Ovary (tissue), 9 donors: Measurements from ENCODE around the gene ASB10. TPM values are rescaled to one million over a fixed set of nuclear protein-coding genes. Genes with fewer than 3 reads are reported as not detected.

Source experiments
- DNase-seq, 5 donors: peaks; one replicate each; pipeline ENCODE4 v3.0.0-alpha.2; 2019 to 2020
- H3K27ac ChIP-seq, 2 donors: fragments of 200-600 bp; one replicate each; pipeline versions ENCODE4 v1.5.1 to v1.8.0; 2019 to 2022
- H3K27me3 ChIP-seq: fragments of 200-600 bp; one replicate; pipeline ENCODE4 v1.8.0; 2022
- H3K36me3 ChIP-seq: fragments of 200-600 bp; sonication (generic); one replicate; pipeline ENCODE4 v1.5.1; 2019
- H3K4me1 ChIP-seq: one replicate; pipeline ENCODE4 v1.8.1; 2013; ENCODE audit warnings: mild to moderate bottlenecking, moderate library complexity; ENCODE audit not compliant: insufficient read depth
- H3K4me3 ChIP-seq: fragments of 200-600 bp; sonication (generic); one replicate; pipeline ENCODE4 v1.5.1; 2017
- H3K9me3 ChIP-seq, 2 donors: fragments of 200-600 bp in 1 of 2; sonication (generic) in 1 of 2; one replicate each; pipeline versions ENCODE4 v1.5.1 to v1.8.1; 2013 to 2019; ENCODE audit warnings: mild to moderate bottlenecking in 1 of 2, moderate library complexity in 1 of 2
- EP300 ChIP-seq: sonication (generic); formaldehyde crosslinking; IDR thresholded peaks from one replicate; pipeline ENCODE4 v1.6.1; 2017; ENCODE audit warnings: antibody characterized with exemption
- POLR2A ChIP-seq: fragments of 450-650 bp; IDR thresholded peaks from one replicate; pipeline ENCODE4 v1.6.1; 2017; ENCODE audit warnings: antibody characterized with exemption, mild to moderate bottlenecking, moderate library complexity
- WGBS, 3 donors: extraction: QIAGEN DNeasy Blood & Tissue Kit in 1 of 3; methylation state at CpG; one replicate each; pipeline versions ENCODE4 v1.1.5 to v1.1.7; 2013 to 2017; 5-methylcytosine and 5-hydroxymethylcytosine counted together
- intact Hi-C, 4 donors: fragments of 100-400 bp; cut with DNase I; formaldehyde crosslinking; loops; one replicate each; pipeline versions ENCODE4 v1.11.0 to v1.15.1; 2022 to 2023
- polyA plus RNA-seq, 2 donors: library from polyadenylated mRNA; stranded (reverse); fragments of 200-250 nt in 1 of 2; fragments of 350-450 nt in 1 of 2; fragmentation: Illumina TruSeq in 1 of 2; extraction: RNeasy Lipid Tissue Mini Kit (QIAGEN cat#74804) in 1 of 2; gene quantifications; one replicate each; pipeline ENCODE4 v1.2.3, GENCODE V29; 2013 to 2014
- total RNA-seq, 7 donors: library from RNA; depleted of rRNA in 2 of 7; stranded (reverse); fragments of >200 nt in 2 of 7; fragmentation: NEBNext Ultra II Directional in 3 of 7; extraction: Animal tissue kit (Norgen Biotek cat#: 25700) in 3 of 7; gene quantifications; one replicate each; pipeline versions ENCODE4 v1.1.0 to v1.2.4, GENCODE V29; 2016 to 2023
- TF ChIP-seq, protein P1 (sequence below), 3 donors: fragments of 450-650 bp in 2 of 3; fragments of 200-600 bp in 1 of 3; IDR thresholded peaks; one replicate each; pipeline versions ENCODE4 v1.5.1 to v1.8.0; 2016 to 2022; ENCODE audit warnings: antibody characterized with exemption in 3 of 3, mild to moderate bottlenecking in 1 of 3
- donor health status: DM: no; HTN: no; CAD: no; lungs with moderate emphysema.
- donor health status: DM: no; HTN: no; CAD: no.
- donor health status: Bipolar disorder and iron deficiency.
- donor health status: DM: yes; HTN: yes; CAD: no.
- donor health status: DM: no; HTN: no; CAD: no.
- donor health status: DM: yes; HTN: yes; CAD: no.

Gene ASB10
- total and polyA plus RNA-seq, 9 donors: not detected

DNA sequence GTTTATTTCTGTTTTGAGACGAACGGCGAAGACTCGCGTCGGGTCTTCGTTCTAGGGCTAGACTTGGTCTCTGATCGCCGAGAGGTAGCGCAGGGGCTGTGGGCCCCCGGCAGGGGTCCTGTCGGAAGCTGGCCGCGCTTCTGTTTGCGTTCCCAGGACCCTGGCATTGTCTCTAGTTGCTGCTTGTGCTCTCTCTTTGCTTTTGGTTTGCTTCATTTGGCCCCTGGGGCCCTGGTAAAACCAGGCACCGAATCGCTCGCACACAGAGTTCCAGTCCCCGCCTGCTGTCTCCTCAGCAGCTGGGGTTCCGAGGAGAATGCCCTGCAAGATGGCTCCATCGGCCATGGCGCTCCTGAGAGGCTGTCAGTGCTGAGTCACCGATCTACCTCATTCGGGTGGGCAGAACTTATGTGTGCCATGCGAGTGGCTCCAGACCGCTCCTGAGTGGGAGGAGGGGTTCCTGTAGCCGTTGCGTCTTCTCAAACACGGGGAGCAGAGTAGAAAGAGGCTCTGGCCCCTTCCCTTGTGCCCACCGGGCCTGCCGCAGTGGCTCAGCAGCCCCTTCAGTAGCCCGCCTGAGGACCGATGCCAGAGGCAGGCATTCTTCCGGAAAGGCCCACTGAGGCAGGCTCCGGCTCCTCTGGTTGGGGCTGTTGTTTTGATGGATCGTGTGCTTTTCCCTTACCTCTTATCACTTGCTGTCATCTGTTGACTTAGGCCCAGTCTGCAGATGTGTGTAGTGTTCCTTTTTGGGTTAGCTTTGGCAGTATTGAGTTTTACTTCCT is 46.1 kb upstream of the ASB10 start:
- Histone ChIP-seq H3K4me3 (peak overlapping the region; percentile 96), H3K27ac (peak overlapping the region; percentile 21 to 41), H3K4me1 (peaks cover 7% of the 10 kb centered on the region), H3K9me3 (no peaks in the 10 kb centered on the region), H3K36me3 (no peaks in the 10 kb centered on the region), H3K27me3 (no peaks in the 10 kb centered on the region)
- intact Hi-C loops: no loop called here
- 5 to 11% (median 7%) methylated on average over 24 to 36 of the region's 36 CpGs for WGBS, 3 donors
- peak in 2 of 5 donors; percentile 49 to 56 for DNase-seq
- TF ChIP-seq EP300 (no peak), POLR2A (no peak)
- TF ChIP-seq, protein P1, sequence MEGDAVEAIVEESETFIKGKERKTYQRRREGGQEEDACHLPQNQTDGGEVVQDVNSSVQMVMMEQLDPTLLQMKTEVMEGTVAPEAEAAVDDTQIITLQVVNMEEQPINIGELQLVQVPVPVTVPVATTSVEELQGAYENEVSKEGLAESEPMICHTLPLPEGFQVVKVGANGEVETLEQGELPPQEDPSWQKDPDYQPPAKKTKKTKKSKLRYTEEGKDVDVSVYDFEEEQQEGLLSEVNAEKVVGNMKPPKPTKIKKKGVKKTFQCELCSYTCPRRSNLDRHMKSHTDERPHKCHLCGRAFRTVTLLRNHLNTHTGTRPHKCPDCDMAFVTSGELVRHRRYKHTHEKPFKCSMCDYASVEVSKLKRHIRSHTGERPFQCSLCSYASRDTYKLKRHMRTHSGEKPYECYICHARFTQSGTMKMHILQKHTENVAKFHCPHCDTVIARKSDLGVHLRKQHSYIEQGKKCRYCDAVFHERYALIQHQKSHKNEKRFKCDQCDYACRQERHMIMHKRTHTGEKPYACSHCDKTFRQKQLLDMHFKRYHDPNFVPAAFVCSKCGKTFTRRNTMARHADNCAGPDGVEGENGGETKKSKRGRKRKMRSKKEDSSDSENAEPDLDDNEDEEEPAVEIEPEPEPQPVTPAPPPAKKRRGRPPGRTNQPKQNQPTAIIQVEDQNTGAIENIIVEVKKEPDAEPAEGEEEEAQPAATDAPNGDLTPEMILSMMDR (IDR thresholded peaks at IDR 0.05): no peak

DNA sequence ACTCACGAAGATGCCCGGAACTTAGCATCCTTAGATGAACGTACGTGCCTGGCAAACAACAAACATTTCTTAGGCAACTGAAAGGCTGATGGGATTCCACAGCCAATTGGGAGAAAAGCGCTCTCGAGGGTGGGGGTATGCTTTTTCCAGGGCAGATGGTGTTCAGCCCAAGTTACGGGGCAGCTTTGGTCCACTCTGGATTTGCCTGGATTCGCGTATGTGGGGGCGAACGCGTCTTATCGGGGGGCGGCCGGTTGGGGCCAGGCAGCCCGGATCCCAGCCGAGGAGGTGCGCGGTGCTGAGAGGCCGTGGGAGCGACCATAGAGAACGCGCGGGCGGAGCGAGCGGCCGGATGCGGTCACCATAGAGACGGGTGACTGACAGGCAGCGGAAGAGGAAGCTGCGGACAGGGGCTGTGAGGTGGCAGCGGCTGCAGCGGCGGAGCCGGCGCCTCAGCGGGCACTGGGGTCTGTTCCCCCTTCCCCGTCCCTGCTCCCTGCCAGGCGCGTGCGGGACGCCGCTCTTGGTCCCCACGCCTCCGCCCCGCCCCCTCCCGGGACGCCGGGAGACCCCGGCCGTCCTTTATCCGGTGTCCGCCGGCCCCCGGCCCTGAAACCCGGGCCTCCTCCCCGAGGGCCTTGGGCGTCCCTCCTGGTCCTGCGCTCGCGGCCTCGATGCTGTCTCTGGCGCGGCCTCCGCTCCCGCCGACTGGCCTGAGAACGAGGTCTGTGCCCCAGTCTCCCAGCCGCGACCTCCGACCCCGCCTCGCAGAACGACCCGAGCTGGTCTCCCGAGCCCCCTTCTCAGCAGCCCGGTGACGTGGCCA is 45.3 kb upstream of the ASB10 start, which contains the start of gene CHPF2:
Gene CHPF2, plus strand, starts transcription at position 393 of the 826 bp plus-strand sequence. CDS start 1,529 bp downstream, outside the sequence.
- 1 to 2% (median 1%) methylated on average over 56 to 79 of the region's 79 CpGs for WGBS, 3 donors
- intact Hi-C loops: no loop called here

DNA sequence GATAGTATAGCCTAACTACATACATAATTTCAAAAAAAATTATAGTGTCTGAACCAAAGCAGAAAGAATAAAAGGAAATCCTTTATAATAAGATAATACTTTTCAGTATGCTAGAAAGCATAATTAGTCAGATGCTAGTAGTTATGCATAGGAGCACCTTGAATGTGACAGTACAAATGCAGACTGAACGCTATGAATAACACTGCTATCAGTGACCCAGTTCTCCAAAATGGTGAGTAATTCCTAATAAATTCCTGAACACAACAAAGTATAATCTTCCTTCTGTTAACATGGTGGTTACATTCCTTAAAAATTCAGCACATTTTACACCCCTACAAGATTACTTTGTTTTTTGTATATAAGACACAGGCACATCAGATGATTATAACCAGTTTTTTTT is 44.0 kb upstream of the ASB10 start:
- Histone ChIP-seq H3K4me3 (no peak overlapping the region), H3K27ac (no peak overlapping the region), H3K9me3 (no peaks in the 10 kb centered on the region), H3K27me3 (no peaks in the 10 kb centered on the region), H3K4me1 (peaks cover 9% of the 10 kb centered on the region), H3K36me3 (no peaks in the 10 kb centered on the region)
- DNase-seq: no peak
- TF ChIP-seq, protein P1 (IDR thresholded peaks at IDR 0.05): no peak
- TF ChIP-seq POLR2A (no peak), EP300 (no peak)
- 18 to 53% (median 19%) methylated on average over 1 of the region's 1 CpG for WGBS, 3 donors
- intact Hi-C loops: no loop called here

More for the DNA sequence above, 45.3 kb upstream of the ASB10 start, which contains the start of gene CHPF2:
- H3K27ac ChIP-seq: peak within 1 kb of the TSS; percentile 21 to 41
- H3K4me3 ChIP-seq: peak within 1 kb of the TSS; percentile 96
- no peaks in the 10 kb centered on the region for H3K27me3 ChIP-seq
- no peaks in the 10 kb centered on the region for H3K9me3 ChIP-seq
- H3K36me3 ChIP-seq: no peaks in the 10 kb centered on the region
- no peak for TF ChIP-seq EP300
- TF ChIP-seq POLR2A: peak; percentile 61
- peak; percentile 88 to 94 (median 92) for DNase-seq
- H3K4me1 ChIP-seq: peaks cover 7% of the 10 kb centered on the region

DNA sequence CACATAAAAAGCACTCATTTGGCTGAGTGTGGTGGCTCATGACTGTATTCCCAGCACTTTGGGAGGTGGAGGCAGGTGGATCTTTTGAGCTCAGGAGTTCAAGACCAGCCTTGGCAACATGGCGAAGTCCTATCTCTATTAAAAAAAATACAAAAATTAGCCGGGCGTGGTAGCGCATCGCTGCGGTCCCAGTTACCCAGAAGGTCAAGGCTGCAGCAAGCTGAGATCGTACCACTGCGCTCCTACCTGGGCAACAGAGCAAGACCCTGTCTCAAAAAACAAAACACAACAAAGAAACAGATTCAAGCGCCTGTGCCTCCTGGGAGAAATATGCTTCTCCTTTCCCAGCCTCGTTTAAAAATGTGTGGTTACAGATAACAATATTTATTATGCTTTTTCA is 42.2 kb upstream of the ASB10 start:
- TF ChIP-seq EP300: no peak
- TF ChIP-seq, protein P1 (IDR thresholded peaks at IDR 0.05): no peak
- TF ChIP-seq POLR2A: no peak
- Histone ChIP-seq H3K4me1 (peaks cover 12% of the 10 kb centered on the region), H3K4me3 (no peak overlapping the region), H3K27me3 (no peaks in the 10 kb centered on the region), H3K9me3 (no peaks in the 10 kb centered on the region), H3K36me3 (no peaks in the 10 kb centered on the region), H3K27ac (no peak overlapping the region)
- DNase-seq: no peak
- WGBS, 3 donors: 76 to 81% (median 79%) methylated on average over 10 of the region's 10 CpGs
- intact Hi-C loops: no loop called here
